PFSK-1 (cell line): ENCODE results near the gene PHOSPHO1.

Experiments
- FOXP2 ChIP-seq: optimal IDR thresholded peaks from 2 replicates; pipeline ENCODE3; 2011; ENCODE audit warnings: borderline replicate concordance, control low read depth, inconsistent platforms; ENCODE audit not compliant: insufficient read depth; ENCODE audit errors: extremely low read length, extremely low read depth
- POLR2AphosphoS5 ChIP-seq: IDR thresholded peaks from 2 replicates; pipeline ENCODE4 v1.6.1; 2012; ENCODE audit warnings: low read depth, mild to moderate bottlenecking, control low read depth, low read length, moderate library complexity
- REST ChIP-seq, 2 experiments: IDR thresholded peaks; 2 replicates each; pipeline versions ENCODE4 v1.6.1 to v1.8.0; 2011 to 2012; ENCODE audit warnings: low read depth in 2 of 2, low read length in 2 of 2, control low read depth in 1 of 2, inconsistent platforms in 1 of 2, mild to moderate bottlenecking in 1 of 2, moderate library complexity in 1 of 2; ENCODE audit not compliant: insufficient read depth in 1 of 2
- SIN3A ChIP-seq: IDR thresholded peaks from 2 replicates; pipeline ENCODE4 v1.6.1; 2012; ENCODE audit warnings: mild to moderate bottlenecking, low read length, moderate library complexity, borderline replicate concordance; ENCODE audit not compliant: insufficient read depth
- TAF1 ChIP-seq: IDR thresholded peaks from 2 replicates; pipeline ENCODE4 v1.6.1; 2012; ENCODE audit warnings: low read length, control low read depth, borderline replicate concordance; ENCODE audit not compliant: insufficient read depth

DNA sequence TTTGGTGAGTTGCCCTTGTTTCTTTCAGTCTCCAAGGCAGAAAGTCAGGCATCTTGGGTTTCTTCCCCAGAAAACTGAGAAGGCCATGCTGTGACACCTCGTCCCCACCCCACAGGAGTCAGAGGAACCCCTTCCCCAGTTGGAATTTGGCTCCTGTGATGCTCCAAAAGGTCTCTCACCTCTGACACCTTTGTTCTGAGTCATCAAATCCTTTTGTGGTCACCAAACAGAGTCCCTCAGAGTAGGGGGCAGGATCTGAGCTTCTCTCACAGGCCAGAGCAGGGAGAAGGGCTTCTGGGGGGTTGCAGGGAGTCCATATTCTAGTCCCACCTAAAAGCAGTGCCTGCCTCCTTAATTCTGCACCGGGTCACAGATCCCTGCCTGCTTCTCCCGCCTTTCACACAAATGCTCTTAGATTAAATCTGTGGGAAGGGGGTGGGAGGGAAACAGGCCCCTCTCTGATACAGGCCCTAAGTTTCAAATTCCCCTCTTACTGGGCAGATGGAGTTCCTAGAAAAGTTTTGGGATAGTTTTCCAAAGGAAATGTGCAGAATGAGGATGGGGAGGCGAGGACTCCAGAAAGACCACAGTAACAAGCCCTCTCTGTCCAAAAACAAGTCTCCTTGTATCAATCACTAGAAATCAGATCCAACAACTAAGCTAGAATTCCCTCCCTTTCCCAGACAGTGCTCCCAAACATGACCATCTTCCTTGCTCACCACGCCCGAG is 1.3 kb downstream of the PHOSPHO1 start:
- TF ChIP-seq REST (IDR thresholded peaks at IDR 0.05; ENCODE audit: insufficient read depth in 1 of 2, low read depth in 2 of 2, low read length in 2 of 2), result no peak
- no peak for TF ChIP-seq SIN3A
- TF ChIP-seq POLR2AphosphoS5, result no peak
- TF ChIP-seq TAF1, result no peak
- TF ChIP-seq FOXP2, result no peak
